Testis (tissue), 2 donors: ENCODE data around the gene PSMB4.
"Not testable (repeated sequence)": the region's sequence is repeated elsewhere in the genome, so short reads cannot be mapped to it uniquely, and the experiment has no call there.

Source experiments
- CTCF ChIP-seq, 3 experiments: fragments of 450-650 bp in 2 of 3; fragments of 200-600 bp in 1 of 3; sonication (generic) in 1 of 3; IDR thresholded peaks; one replicate each; pipeline ENCODE4 v1.5.1; 2016 to 2019; ENCODE audit warnings: antibody characterized with exemption in 3 of 3, mild to moderate bottlenecking in 2 of 3, moderate library complexity in 1 of 3
- POLR2A ChIP-seq: fragments of 450-650 bp; IDR thresholded peaks from one replicate; pipeline ENCODE4 v1.6.1; 2017; ENCODE audit warnings: antibody characterized with exemption, mild to moderate bottlenecking, moderate library complexity

DNA sequence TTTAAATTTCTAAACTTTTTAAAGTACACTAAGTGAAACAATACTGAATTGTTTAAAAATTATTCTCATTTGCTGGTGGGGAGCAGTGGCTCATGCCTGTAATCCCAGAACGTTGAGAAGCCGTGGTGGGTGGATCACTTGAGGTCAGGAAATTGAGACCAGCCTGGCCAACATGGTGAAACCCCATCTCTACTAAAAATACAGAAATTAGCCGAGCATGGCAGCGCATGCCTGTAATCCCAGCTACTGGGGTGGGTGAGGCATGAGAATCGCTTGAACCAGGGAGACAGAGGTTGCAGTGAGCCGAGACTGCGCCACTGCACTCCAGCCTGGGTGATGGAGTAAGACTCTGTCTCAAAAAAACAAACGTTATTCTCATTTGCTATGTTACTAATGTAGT is 38.0 kb downstream of the PSMB4 start:
- not testable (repeated sequence) for TF ChIP-seq CTCF (IDR thresholded peaks at IDR 0.05); POLR2A
